Epithelial cell of proximal tubule (primary cell): ENCODE data around the gene ASXL1. TPM values are rescaled to one million over a fixed set of nuclear protein-coding genes. Genes with fewer than 3 reads are reported as not detected.

Experiments
- DNase-seq: peaks from one replicate; pipeline ENCODE4 v3.0.0-alpha.2; 2011; ENCODE audit warnings: low read depth
- H3K4me3 ChIP-seq: 2 replicates; pipeline ENCODE4 v1.5.1; 2011; ENCODE audit warnings: low read depth, mild to moderate bottlenecking, low read length
- CTCF ChIP-seq: conservative IDR thresholded peaks from 2 replicates; pipeline ENCODE4 v1.5.1; 2012; ENCODE audit warnings: low read depth, mild to moderate bottlenecking, low read length
- total RNA-seq: library from RNA; depleted of rRNA; stranded (reverse); fragments of >200 nt; gene quantifications from 2 replicates; pipeline ENCODE4 v1.2.3, GENCODE V29; 2015

ASXL1 gene
- total RNA-seq, 1 donor from 2014 or later: 34.2 TPM

- no peak for TF ChIP-seq CTCF
- H3K4me3 ChIP-seq: no peak overlapping the region
- no peak for DNase-seq
Measured at GRCh38 chr20:32435449-32436107, 77.4 kb downstream of the ASXL1 start.

- DNase-seq: no peak
- no peak for TF ChIP-seq CTCF
- no peak overlapping the region for H3K4me3 ChIP-seq
Measured at GRCh38 chr20:32436142-32436861, 78.2 kb downstream of the ASXL1 start.

- H3K4me3 ChIP-seq: no peak overlapping the region
- TF ChIP-seq CTCF: no peak
- DNase-seq: no peak
Measured at GRCh38 chr20:32436968-32437367, 78.8 kb downstream of the ASXL1 start.

GRCh38 chr20:32437391-32438074 lies 79.4 kb downstream of the ASXL1 start:
- peak; percentile 55 for TF ChIP-seq CTCF
- no peak for DNase-seq

GRCh38 chr20:32438331-32438858 lies 80.3 kb downstream of the ASXL1 start:
- no peak overlapping the region for H3K4me3 ChIP-seq
- DNase-seq: no peak
- no peak for TF ChIP-seq CTCF

More at GRCh38 chr20:32437391-32438074, 79.4 kb downstream of the ASXL1 start:
- no peak overlapping the region for H3K4me3 ChIP-seq

GRCh38 chr20:32439132-32439829 lies 81.2 kb downstream of the ASXL1 start:
- no peak for TF ChIP-seq CTCF
- no peak for DNase-seq
- no peak overlapping the region for H3K4me3 ChIP-seq
